GM21360 (cell line): ENCODE measurements around the gene UCHL5.

Source experiments
- ATAC-seq: cut with Tn5 transposase; IDR thresholded peaks from one replicate; pipeline ENCODE4 v1.9.1; 2021; ENCODE audit warnings: mild to moderate bottlenecking, moderate library complexity; ENCODE audit not compliant: unreplicated experiment

Gene UCHL5

GRCh38 chr1:193059282-193060114, at the start of gene UCHL5, which contains the start of gene RO60:
Gene UCHL5, minus strand, starts transcription at chr1:193059360. Its CDS starts 100 bp downstream, at chr1:193059260.
Gene RO60, plus strand, starts transcription at chr1:193059612. Its CDS starts 9,443 bp downstream, at chr1:193069055.
- ATAC-seq = peak; percentile 94

- ATAC-seq = no peak
These were observed 49.3 kb upstream of the UCHL5 start for GRCh38 chr1:193108471-193108870.

GRCh38 chr1:193105821-193106177, 46.6 kb upstream of the UCHL5 start:
- ATAC-seq = no peak

- ATAC-seq = peak; percentile 91
These were observed 46.0 kb upstream of the UCHL5 start, which contains the start of gene GLRX2 for GRCh38 chr1:193104907-193105820. Gene GLRX2, minus strand, starts transcription at chr1:193105414. Its CDS starts 32 bp downstream, at chr1:193105382.

- ATAC-seq = peak; percentile 33
These were observed 45.3 kb upstream of the UCHL5 start for GRCh38 chr1:193104502-193104906.

- peak; percentile 0 for ATAC-seq
These were observed 44.8 kb upstream of the UCHL5 start for GRCh38 chr1:193103759-193104501.

GRCh38 chr1:193102662-193103061, 43.5 kb upstream of the UCHL5 start:
- ATAC-seq = no peak

GRCh38 chr1:193094112-193094511, 35.0 kb upstream of the UCHL5 start:
- ATAC-seq = no peak

- no peak for ATAC-seq
These were observed 31.7 kb upstream of the UCHL5 start for GRCh38 chr1:193090865-193091264.

- ATAC-seq = no peak
These were observed 28.7 kb upstream of the UCHL5 start for GRCh38 chr1:193087893-193088292.

- no peak for ATAC-seq
These were observed 27.2 kb upstream of the UCHL5 start for GRCh38 chr1:193086342-193086741.

- ATAC-seq = no peak
These were observed 26.1 kb upstream of the UCHL5 start for GRCh38 chr1:193085263-193085662.

- peak; percentile 93 for ATAC-seq
These were observed 24.4 kb upstream of the UCHL5 start for GRCh38 chr1:193083365-193084088.

- no peak for ATAC-seq
These were observed 20.0 kb upstream of the UCHL5 start for GRCh38 chr1:193079187-193079586.

GRCh38 chr1:193077991-193078390, 18.8 kb upstream of the UCHL5 start:
- no peak for ATAC-seq

GRCh38 chr1:193070942-193071341, 11.8 kb upstream of the UCHL5 start:
- peak; percentile 47 for ATAC-seq

GRCh38 chr1:193070386-193070753, 11.2 kb upstream of the UCHL5 start:
- no peak for ATAC-seq

- peak; percentile 40 for ATAC-seq
These were observed 10.7 kb upstream of the UCHL5 start for GRCh38 chr1:193069748-193070385.

GRCh38 chr1:193068013-193068412, 8.9 kb upstream of the UCHL5 start:
- no peak for ATAC-seq

- ATAC-seq = no peak
These were observed 7.4 kb upstream of the UCHL5 start for GRCh38 chr1:193066606-193067005.
